NCI-H2029 (cell line): ENCODE data around the gene TEX261.

Experiments
- DNase-seq: peaks from one replicate; lab custom pipeline; 2025; lab: John Stamatoyannopoulos, UW

The TEX261 gene

GRCh38 chr2:70981866-70982810 is 12.5 kb downstream of the TEX261 start:
- DNase-seq, result no peak

GRCh38 chr2:70981421-70981820 is 13.3 kb downstream of the TEX261 start:
- no peak for DNase-seq

- no peak for DNase-seq
Measured at GRCh38 chr2:70979626-70980025, 15.0 kb downstream of the TEX261 start.

GRCh38 chr2:70979180-70979488 is 15.5 kb downstream of the TEX261 start:
- no peak for DNase-seq

GRCh38 chr2:70978341-70979179 is 16.1 kb downstream of the TEX261 start, which contains the start of gene ANKRD53:
Gene ANKRD53 (plus strand): TSS chr2:70978630. CDS start chr2:70978646, 16 bp downstream.
- DNase-seq, result peak; percentile 49

- peak; percentile 49 for DNase-seq
Measured at GRCh38 chr2:70977605-70978205, 17.0 kb downstream of the TEX261 start.

GRCh38 chr2:70975237-70975636 is 19.4 kb downstream of the TEX261 start:
- DNase-seq, result no peak

- DNase-seq, result no peak
Measured at GRCh38 chr2:70974592-70974991, 20.1 kb downstream of the TEX261 start.

GRCh38 chr2:70967189-70967588 is 27.5 kb downstream of the TEX261 start:
- DNase-seq, result no peak

- no peak for DNase-seq
Measured at GRCh38 chr2:70966681-70967080, 28.0 kb downstream of the TEX261 start.

- DNase-seq, result no peak
Measured at GRCh38 chr2:70965506-70965905, 29.2 kb downstream of the TEX261 start.

GRCh38 chr2:70964596-70965386 is 29.9 kb downstream of the TEX261 start:
- peak; percentile 23 for DNase-seq

- DNase-seq, result no peak
Measured at GRCh38 chr2:70964133-70964532, 30.5 kb downstream of the TEX261 start.

GRCh38 chr2:70962885-70963878 is 31.5 kb downstream of the TEX261 start:
- no peak for DNase-seq

- no peak for DNase-seq
Measured at GRCh38 chr2:70962211-70962884, 32.3 kb downstream of the TEX261 start.

- no peak for DNase-seq
Measured at GRCh38 chr2:70961648-70961994, 33.1 kb downstream of the TEX261 start.

- no peak for DNase-seq
Measured at GRCh38 chr2:70960833-70961647, 33.6 kb downstream of the TEX261 start.

- DNase-seq, result no peak
Measured at GRCh38 chr2:70959851-70960832, 34.5 kb downstream of the TEX261 start.
